Uterus (tissue), 2 donors: Measurements from ENCODE around the gene WDR19.

Source experiments
- CTCF ChIP-seq, 4 experiments: fragments of 200-600 bp in 2 of 4; fragments of 450-650 bp in 2 of 4; sonication (generic) in 2 of 4; IDR thresholded peaks; one replicate each; pipeline ENCODE4 v1.5.1; 2016 to 2019; ENCODE audit warnings: antibody characterized with exemption in 4 of 4, mild to moderate bottlenecking in 2 of 4, moderate library complexity in 1 of 4
- POLR2A ChIP-seq, 2 donors: fragments of 450-650 bp; IDR thresholded peaks; one replicate each; pipeline ENCODE4 v1.6.1; 2016; ENCODE audit warnings: antibody characterized with exemption in 2 of 2, mild to moderate bottlenecking in 1 of 2, moderate library complexity in 1 of 2

DNA sequence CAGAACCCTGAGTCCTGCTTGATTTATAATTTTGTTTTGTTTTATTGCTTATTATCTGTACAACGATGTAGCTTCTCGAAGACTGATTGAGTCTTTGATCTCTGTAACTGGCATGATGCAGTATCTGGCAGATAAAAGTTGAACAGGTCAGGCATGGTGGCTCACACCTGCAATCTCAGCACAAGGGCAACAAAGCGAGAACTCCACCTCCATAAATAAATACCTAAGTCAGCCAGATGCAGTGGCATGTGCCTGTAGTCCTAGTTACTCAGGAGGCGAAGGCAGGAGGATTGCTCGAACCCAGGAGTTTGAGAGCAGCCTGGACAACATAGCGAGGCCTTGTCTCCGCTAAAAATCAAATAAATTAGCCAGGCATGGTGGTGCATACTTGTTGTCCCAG lies 15.7 kb upstream of the WDR19 start:
- no peak for TF ChIP-seq POLR2A (IDR thresholded peaks at IDR 0.05)
- TF ChIP-seq CTCF (IDR thresholded peaks at IDR 0.05): no peak
